GM19438 (cell line): ENCODE measurements around the gene TRIM29.

Source experiments
- ATAC-seq: cut with Tn5 transposase; IDR thresholded peaks from one replicate; pipeline ENCODE4 v1.9.1; 2021; ENCODE audit warnings: low read depth; ENCODE audit not compliant: unreplicated experiment

TRIM29 gene

DNA sequence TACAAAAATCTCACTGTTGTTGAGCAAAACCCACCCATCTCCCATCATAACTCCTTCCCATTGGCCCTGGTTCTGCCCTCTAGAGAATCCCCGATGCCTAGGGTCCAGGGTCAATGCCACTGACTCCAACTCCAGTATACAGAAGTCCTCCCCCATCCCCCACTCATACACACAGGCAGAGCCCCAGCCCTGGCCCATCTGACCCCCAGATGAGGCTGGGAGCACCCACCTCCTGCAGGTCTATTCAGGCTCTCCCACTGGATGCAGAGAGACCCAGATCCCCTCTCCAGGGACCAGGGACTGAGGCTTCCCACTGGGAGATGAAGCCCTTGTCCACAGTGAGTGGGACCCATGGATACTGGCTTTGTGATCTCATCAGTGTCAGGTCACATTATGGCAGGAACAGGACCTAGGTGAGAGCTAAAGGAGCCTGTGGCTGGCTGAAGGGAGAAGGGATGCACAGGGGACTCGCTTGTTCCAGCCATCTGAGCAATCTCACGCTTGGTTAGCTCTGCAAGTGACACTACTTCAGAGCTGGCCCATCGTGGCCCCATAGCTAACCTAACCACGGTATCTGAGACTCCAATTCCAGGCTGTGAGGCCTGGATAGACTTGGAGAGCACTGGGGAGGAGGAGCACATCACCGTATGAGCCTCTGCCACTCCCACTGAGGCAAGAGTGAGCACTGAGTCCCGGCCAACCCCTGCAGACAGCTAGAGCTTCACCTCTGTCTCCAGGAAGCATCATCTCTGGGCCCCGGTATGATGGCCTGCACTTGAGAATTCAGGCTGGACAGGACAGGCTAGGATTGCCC is 35.7 kb downstream of the TRIM29 start:
- ATAC-seq: no peak

DNA sequence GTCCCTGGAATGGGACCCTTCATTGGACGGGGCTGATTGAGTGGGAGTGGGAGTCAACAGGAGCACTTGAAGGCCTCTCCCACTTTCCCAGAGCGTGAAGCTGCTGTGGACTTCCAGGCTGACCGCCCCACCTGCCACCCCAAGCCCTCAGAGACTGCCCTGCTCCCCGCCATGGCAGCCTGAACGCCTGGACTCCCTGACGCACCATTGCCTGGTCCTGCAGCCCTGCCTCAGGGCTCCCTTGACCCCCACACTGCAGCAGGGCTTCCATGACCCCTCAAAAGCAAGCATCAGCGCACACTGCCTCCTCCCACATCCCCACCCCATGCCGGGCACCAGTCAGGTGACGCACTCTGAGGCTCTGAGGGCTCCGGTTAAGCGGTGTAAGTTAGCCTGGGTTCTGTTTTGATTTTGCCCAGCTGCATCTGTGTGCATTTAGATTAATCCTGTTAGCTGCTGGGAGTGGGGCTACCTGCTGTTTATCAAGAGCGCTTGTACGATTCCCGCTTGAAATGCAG is 39.4 kb downstream of the TRIM29 start:
- ATAC-seq: no peak

- no peak for ATAC-seq
Observed at GRCh38 chr11:120097721-120098385, 40.1 kb downstream of the TRIM29 start.

- ATAC-seq: no peak
Observed at GRCh38 chr11:120096369-120097191, 41.3 kb downstream of the TRIM29 start.

GRCh38 chr11:120095516-120095915 is 42.4 kb downstream of the TRIM29 start:
- no peak for ATAC-seq

GRCh38 chr11:120091701-120092100 is 46.2 kb downstream of the TRIM29 start:
- no peak for ATAC-seq

DNA sequence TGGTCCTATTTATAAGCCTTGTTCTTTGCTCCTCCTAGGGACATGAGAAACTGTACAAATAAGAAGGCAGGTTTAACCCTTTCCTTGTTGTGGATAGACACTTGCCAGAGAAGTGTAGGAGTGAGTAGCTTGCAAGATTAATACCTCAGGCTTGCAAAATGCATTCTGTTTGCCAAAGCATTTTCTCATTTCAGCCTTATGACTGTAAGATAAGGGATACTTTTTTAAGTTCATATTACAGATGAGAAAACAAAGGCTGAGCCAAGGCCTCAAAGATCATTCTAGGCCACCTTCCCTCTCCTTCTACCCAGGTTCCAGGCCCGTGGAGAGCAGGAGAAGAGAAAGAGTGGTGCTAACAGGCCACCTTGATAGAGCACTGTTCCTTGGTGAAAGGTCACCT is 46.8 kb downstream of the TRIM29 start:
- ATAC-seq: no peak

GRCh38 chr11:120090411-120090810 is 47.5 kb downstream of the TRIM29 start:
- ATAC-seq: no peak

GRCh38 chr11:120089036-120090001 is 48.6 kb downstream of the TRIM29 start:
- ATAC-seq: no peak

- ATAC-seq: no peak
Observed at GRCh38 chr11:120088056-120088455, 49.9 kb downstream of the TRIM29 start.

- ATAC-seq: no peak
Observed at GRCh38 chr11:120086651-120087050, 51.3 kb downstream of the TRIM29 start.

DNA sequence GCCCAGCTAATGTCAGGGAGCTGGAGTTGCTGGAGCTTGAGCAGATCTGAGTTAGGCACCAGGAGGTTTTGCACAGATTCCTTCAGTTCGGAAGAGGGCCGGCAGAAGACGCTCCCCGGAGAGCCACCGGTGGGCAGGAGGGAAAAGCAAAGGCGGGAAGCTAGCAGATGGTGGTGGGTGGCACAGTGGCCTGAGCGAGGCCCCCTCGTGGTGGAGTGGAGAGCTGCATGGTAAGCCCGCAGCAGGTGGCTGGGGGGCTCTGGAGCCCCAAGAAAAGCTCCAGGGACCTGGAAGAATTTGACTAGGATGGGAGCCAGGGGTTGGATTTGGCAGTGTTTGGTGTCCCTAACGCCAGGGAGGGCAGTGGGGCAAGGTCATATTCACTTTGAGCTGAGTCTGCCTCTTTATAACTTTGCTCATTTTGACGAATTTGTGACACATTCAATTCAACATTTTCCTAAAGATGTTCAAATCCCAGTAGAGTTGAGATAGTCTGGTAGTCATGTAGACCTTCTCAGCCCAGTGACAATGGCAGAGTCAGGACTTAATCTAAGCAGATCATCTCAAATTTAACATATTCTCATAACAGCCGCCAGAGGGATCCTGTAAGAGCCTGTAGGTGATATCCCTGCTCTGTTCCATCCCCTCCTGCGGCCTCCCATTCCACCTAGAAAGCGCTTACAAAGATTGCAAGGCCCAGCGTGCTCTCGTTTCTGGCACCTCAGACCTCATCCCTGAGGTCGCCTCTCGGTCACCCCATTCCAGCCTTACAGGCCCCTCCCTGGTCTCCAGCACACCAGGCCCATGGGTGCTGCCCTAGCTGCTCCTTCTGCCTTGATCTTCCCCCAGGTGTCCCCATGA is 57.9 kb downstream of the TRIM29 start:
- ATAC-seq: no peak

DNA sequence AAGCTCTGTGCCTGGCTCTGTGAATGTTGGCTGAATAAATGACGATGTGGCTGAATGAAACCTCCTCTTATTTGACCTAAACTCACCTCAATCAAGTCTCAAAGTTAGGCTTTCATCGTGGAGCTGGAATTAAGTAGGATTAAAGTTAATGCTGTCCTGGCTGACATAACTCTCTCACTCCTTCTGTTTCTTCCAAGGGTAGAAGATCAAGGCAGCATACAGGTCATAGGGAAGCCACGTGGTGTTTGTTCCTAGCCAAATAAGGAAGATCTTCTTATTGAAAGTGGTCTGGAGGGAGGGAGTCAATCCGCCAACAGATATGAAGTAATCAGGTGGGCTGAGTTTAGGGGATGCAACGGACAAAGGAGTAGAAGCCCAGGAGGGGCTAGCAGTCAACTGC is 59.5 kb downstream of the TRIM29 start:
- ATAC-seq: no peak

DNA sequence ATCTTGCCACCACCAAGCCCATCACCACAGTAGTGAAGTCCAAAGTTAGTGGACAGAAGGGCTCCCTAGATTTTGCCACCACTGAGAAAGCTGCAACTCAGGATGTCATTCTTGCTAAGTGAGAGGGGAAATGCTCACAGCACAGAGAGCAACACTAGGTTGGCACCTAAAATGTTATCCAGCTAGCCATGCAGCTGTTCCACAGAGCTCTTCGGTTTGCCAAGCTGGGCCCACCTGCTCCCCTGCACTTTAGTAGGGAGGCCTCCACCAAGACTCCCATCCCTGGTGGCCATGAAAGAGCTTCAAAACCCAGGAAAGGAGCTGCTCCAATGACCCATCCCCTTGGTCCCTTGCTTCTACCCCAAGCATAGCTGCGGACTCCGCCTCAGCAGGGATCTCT is 63.8 kb downstream of the TRIM29 start:
- no peak for ATAC-seq

DNA sequence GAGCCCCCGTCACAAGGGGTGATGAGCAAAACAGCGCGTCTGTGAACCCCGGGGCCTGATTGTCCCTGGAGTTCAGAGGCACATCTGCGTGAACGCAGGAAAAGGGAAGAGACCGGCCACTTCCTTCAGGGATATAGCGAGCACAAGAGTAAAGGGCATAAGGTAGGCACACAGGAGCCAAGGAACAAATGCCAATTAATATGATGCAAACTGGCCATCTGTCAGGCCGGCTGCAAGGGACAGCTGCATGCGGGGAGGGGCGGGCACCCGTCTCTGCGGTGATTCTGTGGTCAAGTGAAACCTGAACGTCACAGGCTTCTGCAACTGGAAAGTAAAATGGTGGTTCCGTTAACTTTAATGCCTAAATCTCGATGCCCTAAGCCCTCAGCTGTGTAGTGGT is 64.7 kb downstream of the TRIM29 start:
- no peak for ATAC-seq

- no peak for ATAC-seq
Observed at GRCh38 chr11:120068114-120068573, 69.8 kb downstream of the TRIM29 start.

- no peak for ATAC-seq
Observed at GRCh38 chr11:120067438-120068113, 70.3 kb downstream of the TRIM29 start.

- ATAC-seq: no peak
Observed at GRCh38 chr11:120066738-120067437, 71.0 kb downstream of the TRIM29 start.
